Measurements from ENCODE around the gene ROS1. TPM values are rescaled to one million over a fixed set of nuclear protein-coding genes. Genes with fewer than 3 reads are reported as not detected.

Gene ROS1
- total RNA-seq, 2 experiments from 2014 or later, result not detected

DNA sequence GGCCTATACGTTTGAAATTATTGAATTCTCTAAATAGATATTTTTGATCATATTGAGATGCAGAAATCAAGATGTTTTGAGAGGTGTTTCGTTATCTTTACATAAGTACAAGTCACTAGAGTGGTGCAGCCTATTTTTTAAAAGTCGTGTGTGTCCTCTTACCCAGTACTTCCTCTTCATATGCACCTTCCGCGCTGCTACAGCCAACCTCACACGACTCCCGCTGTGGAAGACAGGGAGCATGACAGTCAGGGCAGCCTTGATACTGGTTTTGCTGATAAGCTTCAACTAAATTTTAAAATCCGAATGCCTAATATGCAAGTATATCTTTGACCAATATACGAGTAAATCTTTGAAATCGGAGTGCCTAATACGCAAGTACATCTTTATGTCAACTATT lies 16.3 kb downstream of the ROS1 start:
- no peaks in the 10 kb centered on the region for H3K36me3 Mint-ChIP-seq (ENCODE audit: low read depth)
- Histone ChIP-seq H3K27me3 (ENCODE audit: control insufficient read depth in 1 of 2, insufficient read depth in 2 of 2, low read length in 2 of 2) (peaks cover 0 to 3% of the 10 kb centered on the region in 2 experiments), H3K4me1 (ENCODE audit: insufficient read depth, low read length) (no peaks in the 10 kb centered on the region), H3K27ac (ENCODE audit: low read depth in 1 of 2, low read length in 2 of 2) (no peak overlapping the region), H3K9me3 (ENCODE audit: control insufficient read depth in 1 of 2, insufficient read depth in 1 of 2, low read length in 2 of 2) (no peaks in the 10 kb centered on the region), H3K4me3 (ENCODE audit: low read length) (no peak overlapping the region), H3K36me3 (ENCODE audit: insufficient read depth, low read length) (no peaks in the 10 kb centered on the region)
- H3K4me3 Mint-ChIP-seq, result no peak overlapping the region
- TF ChIP-seq, protein P1, sequence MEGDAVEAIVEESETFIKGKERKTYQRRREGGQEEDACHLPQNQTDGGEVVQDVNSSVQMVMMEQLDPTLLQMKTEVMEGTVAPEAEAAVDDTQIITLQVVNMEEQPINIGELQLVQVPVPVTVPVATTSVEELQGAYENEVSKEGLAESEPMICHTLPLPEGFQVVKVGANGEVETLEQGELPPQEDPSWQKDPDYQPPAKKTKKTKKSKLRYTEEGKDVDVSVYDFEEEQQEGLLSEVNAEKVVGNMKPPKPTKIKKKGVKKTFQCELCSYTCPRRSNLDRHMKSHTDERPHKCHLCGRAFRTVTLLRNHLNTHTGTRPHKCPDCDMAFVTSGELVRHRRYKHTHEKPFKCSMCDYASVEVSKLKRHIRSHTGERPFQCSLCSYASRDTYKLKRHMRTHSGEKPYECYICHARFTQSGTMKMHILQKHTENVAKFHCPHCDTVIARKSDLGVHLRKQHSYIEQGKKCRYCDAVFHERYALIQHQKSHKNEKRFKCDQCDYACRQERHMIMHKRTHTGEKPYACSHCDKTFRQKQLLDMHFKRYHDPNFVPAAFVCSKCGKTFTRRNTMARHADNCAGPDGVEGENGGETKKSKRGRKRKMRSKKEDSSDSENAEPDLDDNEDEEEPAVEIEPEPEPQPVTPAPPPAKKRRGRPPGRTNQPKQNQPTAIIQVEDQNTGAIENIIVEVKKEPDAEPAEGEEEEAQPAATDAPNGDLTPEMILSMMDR (IDR thresholded peaks at IDR 0.05), result no peak
- ChIA-PET POLR2A (no interaction called here), CTCF (no interaction called here)
- peaks cover 32% of the 10 kb centered on the region for H3K27me3 Mint-ChIP-seq
- intact Hi-C loops (cut with DNase I, micrococcal nuclease), result no loop called here
- H3K9me3 Mint-ChIP-seq, result no peaks in the 10 kb centered on the region
- H3K4me1 Mint-ChIP-seq (ENCODE audit: low read depth), result no peaks in the 10 kb centered on the region
- no peak for ATAC-seq (ENCODE audit: poor library complexity)
- H3K27ac Mint-ChIP-seq, result no peak overlapping the region
- DNase-seq, result no peak

DNA sequence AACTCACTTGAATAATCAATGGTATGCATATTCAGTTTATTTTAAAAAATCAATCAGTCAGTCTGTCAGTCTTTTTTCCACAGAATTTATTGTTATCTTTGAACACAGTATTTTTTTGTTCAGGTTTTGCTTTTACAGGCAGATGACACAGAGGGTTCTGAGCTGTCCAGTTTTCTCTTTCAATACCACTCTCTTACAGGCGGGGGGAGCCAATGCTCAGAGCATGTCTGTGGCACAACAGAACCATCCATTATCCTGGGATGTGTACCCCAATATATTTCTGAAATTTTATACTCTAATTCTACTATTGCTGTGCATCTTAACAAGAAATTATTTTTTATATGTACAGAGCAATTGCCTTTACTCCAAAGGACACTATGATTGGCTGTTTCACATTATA lies 21.2 kb downstream of the ROS1 start:
- ChIA-PET POLR2A (no interaction called here), CTCF (no interaction called here)
- H3K9me3 Mint-ChIP-seq, result no peaks in the 10 kb centered on the region
- H3K36me3 ChIP-seq (ENCODE audit: insufficient read depth, low read length), result no peaks in the 10 kb centered on the region
- no peaks in the 10 kb centered on the region for H3K4me1 ChIP-seq (ENCODE audit: insufficient read depth, low read length)
- H3K9me3 ChIP-seq (ENCODE audit: control insufficient read depth in 1 of 2, insufficient read depth in 1 of 2, low read length in 2 of 2), result no peaks in the 10 kb centered on the region
- TF ChIP-seq, protein P1 (IDR thresholded peaks at IDR 0.05), result no peak
- H3K4me3 Mint-ChIP-seq, result no peak overlapping the region
- no peaks in the 10 kb centered on the region for H3K36me3 Mint-ChIP-seq (ENCODE audit: low read depth)
- H3K27me3 ChIP-seq (ENCODE audit: control insufficient read depth in 1 of 2, insufficient read depth in 2 of 2, low read length in 2 of 2), result peaks cover 0 to under 1% of the 10 kb centered on the region in 2 experiments
- ATAC-seq (ENCODE audit: poor library complexity) (no peak), DNase-seq (no peak)
- H3K27me3 Mint-ChIP-seq, result peaks cover 16% of the 10 kb centered on the region
- H3K4me1 Mint-ChIP-seq (ENCODE audit: low read depth), result no peaks in the 10 kb centered on the region
- no peak overlapping the region for H3K4me3 ChIP-seq (ENCODE audit: low read length)
- no peak overlapping the region for H3K27ac Mint-ChIP-seq
- intact Hi-C loops (cut with DNase I, micrococcal nuclease), result no loop called here
- no peak overlapping the region for H3K27ac ChIP-seq (ENCODE audit: low read depth in 1 of 2, low read length in 2 of 2)

DNA sequence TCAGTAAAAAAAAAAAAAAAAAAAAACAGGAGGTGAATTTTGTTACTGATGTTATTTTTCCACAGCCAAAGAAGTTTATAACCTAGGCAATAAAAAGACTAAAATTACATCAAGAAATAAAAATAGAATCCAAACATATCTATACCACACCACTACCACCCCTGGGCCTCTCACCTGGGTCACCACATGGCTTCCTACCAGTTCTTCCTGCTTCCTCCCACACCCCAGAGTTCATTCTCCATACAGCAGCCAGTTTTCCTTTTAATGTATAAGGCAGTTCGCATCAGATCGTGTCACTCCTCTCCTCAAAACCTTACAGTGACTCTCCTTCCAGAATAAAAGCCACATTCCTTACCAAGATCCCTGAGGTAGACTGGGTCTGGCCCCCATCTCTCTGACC lies 23.9 kb downstream of the ROS1 start:
- Mint-ChIP-seq H3K36me3 (ENCODE audit: low read depth) (no peaks in the 10 kb centered on the region), H3K27me3 (peaks cover 9% of the 10 kb centered on the region), H3K9me3 (no peaks in the 10 kb centered on the region), H3K4me3 (no peak overlapping the region), H3K27ac (no peak overlapping the region), H3K4me1 (ENCODE audit: low read depth) (no peaks in the 10 kb centered on the region)
- H3K36me3 ChIP-seq (ENCODE audit: insufficient read depth, low read length), result no peaks in the 10 kb centered on the region
- CTCF ChIA-PET, result no interaction called here
- TF ChIP-seq, protein P1 (IDR thresholded peaks at IDR 0.05), result no peak
- no peak overlapping the region for H3K27ac ChIP-seq (ENCODE audit: low read depth in 1 of 2, low read length in 2 of 2)
- POLR2A ChIA-PET, result no interaction called here
- no peak overlapping the region for H3K4me3 ChIP-seq (ENCODE audit: low read length)
- intact Hi-C loops (cut with DNase I, micrococcal nuclease), result no loop called here
- no peaks in the 10 kb centered on the region for H3K4me1 ChIP-seq (ENCODE audit: insufficient read depth, low read length)
- H3K27me3 ChIP-seq (ENCODE audit: control insufficient read depth in 1 of 2, insufficient read depth in 2 of 2, low read length in 2 of 2), result peaks cover 0 to 6% of the 10 kb centered on the region in 2 experiments
- H3K9me3 ChIP-seq (ENCODE audit: control insufficient read depth in 1 of 2, insufficient read depth in 1 of 2, low read length in 2 of 2), result no peaks in the 10 kb centered on the region
- no peak for DNase-seq
- ATAC-seq (ENCODE audit: poor library complexity), result no peak
